HG02623 (cell line): Measurements from ENCODE around the gene AADACL2.
"Not testable (repeated sequence)": the region's sequence is repeated elsewhere in the genome, so short reads cannot be mapped to it uniquely, and the experiment has no call there.

ENCODE experiments used
- ATAC-seq: cut with Tn5 transposase; IDR thresholded peaks from one replicate; pipeline ENCODE4 v1.9.1; 2021; ENCODE audit warnings: moderate library complexity; ENCODE audit not compliant: unreplicated experiment

Gene AADACL2

GRCh38 chr3:151764699-151765098 lies 31.0 kb downstream of the AADACL2 start:
- ATAC-seq: not testable (repeated sequence)

- ATAC-seq: no peak
Observed at GRCh38 chr3:151765685-151766084, 32.0 kb downstream of the AADACL2 start.

- ATAC-seq: no peak
Observed at GRCh38 chr3:151766454-151766853, 32.7 kb downstream of the AADACL2 start.

GRCh38 chr3:151768393-151768930 lies 34.7 kb downstream of the AADACL2 start:
- ATAC-seq: no peak

- ATAC-seq: no peak
Observed at GRCh38 chr3:151769175-151769574, 35.4 kb downstream of the AADACL2 start.

GRCh38 chr3:151770956-151771355 lies 37.2 kb downstream of the AADACL2 start:
- no peak for ATAC-seq

- ATAC-seq: no peak
Observed at GRCh38 chr3:151772825-151773480, 39.2 kb downstream of the AADACL2 start.

- ATAC-seq: no peak
Observed at GRCh38 chr3:151774235-151774634, 40.5 kb downstream of the AADACL2 start.

GRCh38 chr3:151774910-151775309 lies 41.2 kb downstream of the AADACL2 start:
- ATAC-seq: no peak

GRCh38 chr3:151775314-151776258 lies 41.9 kb downstream of the AADACL2 start:
- no peak for ATAC-seq

GRCh38 chr3:151776259-151776740 lies 42.6 kb downstream of the AADACL2 start:
- ATAC-seq: no peak

GRCh38 chr3:151777880-151778279 lies 44.2 kb downstream of the AADACL2 start:
- no peak for ATAC-seq

GRCh38 chr3:151787626-151788025 lies 53.9 kb downstream of the AADACL2 start:
- no peak for ATAC-seq

GRCh38 chr3:151788401-151788800 lies 54.7 kb downstream of the AADACL2 start:
- no peak for ATAC-seq

GRCh38 chr3:151789853-151790463 lies 56.2 kb downstream of the AADACL2 start:
- no peak for ATAC-seq

- ATAC-seq: not testable (repeated sequence)
Observed at GRCh38 chr3:151790763-151791162, 57.0 kb downstream of the AADACL2 start.

- no peak for ATAC-seq
Observed at GRCh38 chr3:151792411-151792810, 58.7 kb downstream of the AADACL2 start.

GRCh38 chr3:151793636-151794035 lies 59.9 kb downstream of the AADACL2 start:
- no peak for ATAC-seq

GRCh38 chr3:151794080-151794479 lies 60.4 kb downstream of the AADACL2 start:
- ATAC-seq: no peak

GRCh38 chr3:151795276-151795675 lies 61.5 kb downstream of the AADACL2 start:
- ATAC-seq: no peak

GRCh38 chr3:151796105-151796680 lies 62.5 kb downstream of the AADACL2 start:
- ATAC-seq: no peak
